BE2C (cell line): ENCODE measurements around the gene ABCC8.

Source experiments
- DNase-seq: peaks from one replicate; pipeline ENCODE4 v3.0.0-alpha.2; 2020
- H3K27me3 ChIP-seq: fragments of 250-450 bp; sonication (Bioruptor Pico); 2 replicates; pipeline ENCODE4 v1.5.1; 2020; ENCODE audit warnings: mild to moderate bottlenecking
- H3K36me3 ChIP-seq: fragments of 250-450 bp; sonication (Bioruptor Pico); 2 replicates; pipeline ENCODE4 v1.5.1; 2020; ENCODE audit warnings: mild to moderate bottlenecking
- H3K4me1 ChIP-seq: fragments of 250-450 bp; sonication (Bioruptor Pico); 2 replicates; pipeline ENCODE4 v1.5.1; 2020
- H3K4me3 ChIP-seq: 2 replicates; pipeline ENCODE4 v1.5.1; 2011; ENCODE audit warnings: low read depth, low read length
- H3K9me3 ChIP-seq: fragments of 250-450 bp; sonication (Bioruptor Pico); 2 replicates; pipeline ENCODE4 v1.5.1; 2020
- TF ChIP-seq, protein P1 (sequence below): IDR thresholded peaks from 2 replicates; pipeline ENCODE4 v1.5.1; 2012; ENCODE audit warnings: mild to moderate bottlenecking, low read depth, low read length

ABCC8 gene

DNA sequence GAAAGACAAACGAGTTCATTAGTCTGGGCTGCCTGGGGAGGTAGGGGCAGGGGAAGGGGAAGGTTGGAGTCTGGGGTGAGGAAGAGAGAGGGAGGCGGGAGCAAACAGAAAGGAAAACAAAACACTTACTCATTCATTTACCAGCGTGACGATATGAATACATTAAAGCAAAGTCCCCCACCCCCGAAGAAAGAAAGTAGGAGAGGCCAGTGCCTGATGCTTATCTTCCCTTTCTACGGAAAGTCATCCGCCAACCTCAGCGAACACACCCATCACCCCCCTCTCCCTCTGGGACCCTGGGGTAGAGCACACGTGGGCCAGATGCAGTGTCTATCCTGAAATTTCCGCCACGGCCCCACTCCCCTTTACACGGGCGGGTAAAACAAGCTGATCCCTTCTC lies 13.7 kb downstream of the ABCC8 start:
- TF ChIP-seq, protein P1, sequence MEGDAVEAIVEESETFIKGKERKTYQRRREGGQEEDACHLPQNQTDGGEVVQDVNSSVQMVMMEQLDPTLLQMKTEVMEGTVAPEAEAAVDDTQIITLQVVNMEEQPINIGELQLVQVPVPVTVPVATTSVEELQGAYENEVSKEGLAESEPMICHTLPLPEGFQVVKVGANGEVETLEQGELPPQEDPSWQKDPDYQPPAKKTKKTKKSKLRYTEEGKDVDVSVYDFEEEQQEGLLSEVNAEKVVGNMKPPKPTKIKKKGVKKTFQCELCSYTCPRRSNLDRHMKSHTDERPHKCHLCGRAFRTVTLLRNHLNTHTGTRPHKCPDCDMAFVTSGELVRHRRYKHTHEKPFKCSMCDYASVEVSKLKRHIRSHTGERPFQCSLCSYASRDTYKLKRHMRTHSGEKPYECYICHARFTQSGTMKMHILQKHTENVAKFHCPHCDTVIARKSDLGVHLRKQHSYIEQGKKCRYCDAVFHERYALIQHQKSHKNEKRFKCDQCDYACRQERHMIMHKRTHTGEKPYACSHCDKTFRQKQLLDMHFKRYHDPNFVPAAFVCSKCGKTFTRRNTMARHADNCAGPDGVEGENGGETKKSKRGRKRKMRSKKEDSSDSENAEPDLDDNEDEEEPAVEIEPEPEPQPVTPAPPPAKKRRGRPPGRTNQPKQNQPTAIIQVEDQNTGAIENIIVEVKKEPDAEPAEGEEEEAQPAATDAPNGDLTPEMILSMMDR: no peak
- DNase-seq: no peak
- H3K4me1 ChIP-seq: peaks cover 3% of the 10 kb centered on the region; the same call in 1 of the 2 replicates
- H3K36me3 ChIP-seq: no peaks in the 10 kb centered on the region
- H3K27me3 ChIP-seq: no peaks in the 10 kb centered on the region
- H3K4me3 ChIP-seq: no peak overlapping the region
- H3K9me3 ChIP-seq: no peaks in the 10 kb centered on the region

DNA sequence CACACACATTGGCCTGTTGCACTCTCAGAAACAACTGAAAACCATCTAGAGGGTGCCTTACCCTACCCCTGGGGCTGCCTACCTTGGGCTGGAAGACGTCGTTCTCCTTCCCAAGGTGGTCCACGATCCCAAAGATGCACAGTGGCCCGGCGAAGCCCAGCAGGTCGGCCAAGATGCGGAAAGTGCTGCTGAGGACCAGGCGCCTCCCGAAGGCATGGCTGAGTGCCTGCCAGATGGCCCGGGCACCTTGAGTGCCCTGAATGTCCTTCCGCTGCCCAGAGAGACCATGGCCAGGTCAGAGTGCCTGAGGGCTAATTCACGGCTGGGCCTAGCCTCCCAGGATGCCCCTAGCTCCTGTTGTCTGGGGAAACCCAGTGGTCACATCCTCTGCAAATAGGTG lies 16.2 kb downstream of the ABCC8 start:
- no peaks in the 10 kb centered on the region for H3K27me3 ChIP-seq
- TF ChIP-seq, protein P1: no peak
- H3K36me3 ChIP-seq: no peaks in the 10 kb centered on the region

DNA sequence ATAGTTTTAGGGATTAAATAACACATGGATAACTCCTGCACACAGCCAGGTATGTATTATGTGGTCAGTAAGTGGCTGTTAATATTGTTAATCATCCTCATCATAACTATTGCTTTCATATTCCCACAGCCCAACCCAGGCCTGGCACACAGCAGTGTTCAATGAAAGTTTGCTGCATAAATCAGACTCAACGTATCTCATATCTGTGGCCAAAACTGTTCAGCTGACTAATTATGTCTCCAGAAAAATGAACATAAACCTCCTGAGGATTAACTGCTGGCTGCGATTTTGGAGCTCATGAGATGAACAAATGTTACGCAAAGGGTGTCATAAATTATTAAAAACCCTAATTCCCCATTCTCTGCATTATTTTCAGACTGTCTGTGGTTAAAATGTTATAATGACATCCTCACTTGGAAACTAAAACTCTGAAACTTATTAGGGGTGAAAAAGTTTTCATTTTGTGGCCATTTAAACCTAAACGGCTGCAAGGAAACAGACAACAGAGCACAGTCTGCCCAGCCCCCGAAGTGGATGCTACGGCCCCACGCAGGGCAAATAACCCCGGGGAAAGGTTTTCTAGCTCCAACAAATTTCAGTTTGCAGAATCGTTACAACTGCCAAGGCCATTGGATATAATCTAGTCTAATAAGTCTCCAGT lies 17.3 kb downstream of the ABCC8 start:
- Histone ChIP-seq H3K4me3 (no peak overlapping the region), H3K36me3 (no peaks in the 10 kb centered on the region), H3K9me3 (no peaks in the 10 kb centered on the region), H3K27me3 (no peaks in the 10 kb centered on the region), H3K4me1 (peaks cover 3% of the 10 kb centered on the region; the same call in 1 of the 2 replicates)
- no peak for DNase-seq
- TF ChIP-seq, protein P1: no peak

More for the DNA sequence above, 16.2 kb downstream of the ABCC8 start:
- Histone ChIP-seq H3K4me1 (peaks cover 3% of the 10 kb centered on the region; the same call in 1 of the 2 replicates), H3K9me3 (no peaks in the 10 kb centered on the region), H3K4me3 (no peak overlapping the region)
- no peak for DNase-seq

DNA sequence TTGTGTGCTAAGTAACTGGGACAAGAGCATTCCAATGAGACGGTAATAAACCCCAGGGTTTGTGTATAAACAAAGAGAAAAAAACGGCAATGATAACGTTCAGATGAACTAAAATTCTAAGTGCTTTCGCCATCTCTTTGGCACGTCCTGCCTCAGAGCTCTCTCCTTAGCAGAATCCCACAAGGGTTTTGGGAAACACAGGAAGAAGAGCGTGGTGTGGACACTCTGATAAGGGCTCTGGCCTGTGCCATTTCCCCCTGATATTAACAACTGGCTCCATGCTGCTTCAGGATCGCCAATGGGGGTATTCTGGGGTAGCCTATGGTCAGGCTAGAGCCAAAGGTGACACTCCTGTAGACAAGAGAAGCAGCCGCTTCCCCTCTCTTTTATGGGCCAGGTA lies 18.4 kb downstream of the ABCC8 start:
- no peaks in the 10 kb centered on the region for H3K27me3 ChIP-seq
- no peaks in the 10 kb centered on the region for H3K36me3 ChIP-seq
- no peak for DNase-seq
- H3K4me1 ChIP-seq: peaks cover 1% of the 10 kb centered on the region; the same call in 1 of the 2 replicates
- TF ChIP-seq, protein P1: no peak
- H3K4me3 ChIP-seq: no peak overlapping the region
- H3K9me3 ChIP-seq: no peaks in the 10 kb centered on the region

DNA sequence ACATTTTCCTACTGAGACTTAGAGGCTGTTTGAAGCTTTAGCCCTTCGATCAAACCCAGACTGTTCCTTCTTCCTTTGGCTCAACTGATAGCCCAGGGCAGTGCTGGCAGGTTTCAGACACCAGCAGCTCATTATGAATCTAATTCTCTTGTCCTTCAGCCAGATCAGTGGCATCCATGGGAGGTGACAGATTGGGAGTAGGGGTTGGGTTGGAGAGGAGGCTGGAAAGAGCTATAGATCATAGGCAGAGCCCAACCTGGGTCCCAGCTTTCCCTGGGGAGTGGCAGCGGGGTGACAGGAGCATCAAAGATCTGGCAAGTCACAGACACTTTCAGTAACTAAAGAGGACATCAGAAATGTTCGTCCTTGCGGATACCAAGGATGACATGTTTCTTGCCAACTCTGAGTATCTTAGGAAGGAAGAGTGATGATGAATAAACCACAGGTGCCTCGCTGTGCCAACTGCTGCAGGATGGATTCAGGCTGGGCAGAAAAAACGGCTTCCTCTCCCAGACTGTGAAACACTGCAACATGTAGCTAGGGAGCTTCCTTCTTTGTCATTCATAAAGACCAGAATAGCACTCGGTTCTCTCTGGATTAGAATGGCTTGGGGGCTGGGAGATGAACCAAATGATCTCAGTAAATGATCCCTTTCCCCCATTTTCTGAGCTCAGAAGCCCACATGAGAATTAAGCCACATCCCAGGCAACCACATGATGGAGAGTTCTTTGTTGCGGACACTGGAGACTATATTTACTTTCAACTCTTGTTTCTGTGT lies 19.1 kb downstream of the ABCC8 start:
- Histone ChIP-seq H3K9me3 (no peaks in the 10 kb centered on the region), H3K36me3 (no peaks in the 10 kb centered on the region), H3K27me3 (no peaks in the 10 kb centered on the region), H3K4me3 (no peak overlapping the region), H3K4me1 (no peaks in the 10 kb centered on the region)
- DNase-seq: no peak
- TF ChIP-seq, protein P1: no peak

DNA sequence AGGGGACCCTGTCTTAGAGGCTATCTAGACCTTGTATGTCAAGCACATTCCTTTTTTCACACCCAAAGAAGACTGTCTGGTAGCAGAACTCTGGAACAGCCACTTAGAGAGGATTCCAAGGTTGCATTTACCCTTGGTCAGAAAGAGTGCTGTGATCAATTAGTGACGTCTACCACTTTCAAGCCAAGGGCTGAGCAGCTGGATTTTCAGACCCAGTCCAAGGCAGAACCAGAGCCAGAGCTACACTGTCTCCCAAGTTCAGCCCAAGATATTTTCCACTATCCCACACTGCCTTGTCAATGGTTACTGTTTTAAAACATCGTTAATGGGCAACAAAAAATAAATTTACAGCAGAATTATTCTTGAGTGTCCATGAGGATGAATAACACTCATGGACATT lies 24.0 kb downstream of the ABCC8 start:
- no peak for DNase-seq
- Histone ChIP-seq H3K9me3 (no peaks in the 10 kb centered on the region), H3K4me1 (no peaks in the 10 kb centered on the region), H3K4me3 (no peak overlapping the region), H3K27me3 (no peaks in the 10 kb centered on the region), H3K36me3 (no peaks in the 10 kb centered on the region)
- TF ChIP-seq, protein P1: no peak
